Keratinocyte (primary cell): ENCODE data around the gene ARSB. TPM values are rescaled to one million over a fixed set of nuclear protein-coding genes. Genes with fewer than 3 reads are reported as not detected.

Experiments used
- DNase-seq: peaks from one replicate; pipeline ENCODE4 v3.0.0-alpha.2; 2011; ENCODE audit warnings: low read depth, missing footprints, low spot score
- FAIRE-seq: peaks from 2 replicates; lab custom pipeline; 2011; peaks lifted over from hg19 to GRCh38; lab: Jason Lieb, UNC
- H2AFZ ChIP-seq: 2 replicates; pipeline ENCODE4 v1.6.0; 2012; ENCODE audit warnings: low read length, control low read depth, inconsistent platforms; ENCODE audit not compliant: control insufficient read depth
- H3K27ac ChIP-seq: 2 replicates; pipeline ENCODE4 v1.5.1; 2011; ENCODE audit warnings: low read length; ENCODE audit not compliant: control insufficient read depth, insufficient read depth
- H3K27me3 ChIP-seq: 3 replicates; pipeline ENCODE4 v1.6.0; 2011; ENCODE audit warnings: low read length; ENCODE audit not compliant: control insufficient read depth, insufficient read depth; ENCODE audit errors: extremely low read depth
- H3K36me3 ChIP-seq, 2 experiments: 2 replicates in 1 of 2; 3 replicates in 1 of 2; pipeline ENCODE4 v1.5.1; 2011; ENCODE audit warnings: low read length in 2 of 2, mild to moderate bottlenecking in 1 of 2; ENCODE audit not compliant: control insufficient read depth in 2 of 2, insufficient read depth in 2 of 2; ENCODE audit errors: extremely low read depth in 1 of 2
- H3K4me1 ChIP-seq: 3 replicates; pipeline ENCODE4 v1.5.1; 2011; ENCODE audit warnings: low read length; ENCODE audit not compliant: control insufficient read depth, insufficient read depth; ENCODE audit errors: extremely low read depth
- H3K4me2 ChIP-seq: 3 replicates; pipeline ENCODE4 v1.6.0; 2011; ENCODE audit warnings: low read depth, low read length; ENCODE audit not compliant: control insufficient read depth, insufficient read depth; ENCODE audit errors: extremely low read depth
- H3K4me3 ChIP-seq, 3 experiments: fragments of 200-600 bp in 1 of 3; sonication (generic) in 1 of 3; 2 replicates in 2 of 3; 3 replicates in 1 of 3; pipeline ENCODE4 v1.5.1; 2011 to 2016; ENCODE audit warnings: low read length in 3 of 3, mild to moderate bottlenecking in 3 of 3, control low read depth in 2 of 3, inconsistent platforms in 1 of 3, low read depth in 1 of 3, mixed read lengths in 1 of 3, mixed run types in 1 of 3, moderate library complexity in 1 of 3; ENCODE audit not compliant: control insufficient read depth in 2 of 3, insufficient read depth in 2 of 3; ENCODE audit errors: extremely low read depth in 1 of 3
- H3K79me2 ChIP-seq: 2 replicates; pipeline ENCODE4 v1.6.0; 2012; ENCODE audit warnings: low read length; ENCODE audit not compliant: control insufficient read depth, insufficient read depth
- H3K9ac ChIP-seq: 3 replicates; pipeline ENCODE4 v1.6.0; 2011; ENCODE audit warnings: low read length; ENCODE audit not compliant: control insufficient read depth, insufficient read depth; ENCODE audit errors: extremely low read depth
- H3K9me1 ChIP-seq: 3 replicates; pipeline ENCODE4 v1.6.0; 2011; ENCODE audit warnings: low read length; ENCODE audit not compliant: control insufficient read depth, insufficient read depth; ENCODE audit errors: extremely low read depth
- H3K9me3 ChIP-seq: 2 replicates; pipeline ENCODE4 v1.5.1; 2012; ENCODE audit warnings: low read depth, low read length; ENCODE audit not compliant: control insufficient read depth
- H4K20me1 ChIP-seq: 3 replicates; pipeline ENCODE4 v1.6.0; 2011; ENCODE audit warnings: low read length; ENCODE audit not compliant: control insufficient read depth, insufficient read depth; ENCODE audit errors: extremely low read depth
- CTCF ChIP-seq, 3 experiments: IDR thresholded peaks in 1 of 3; conservative IDR thresholded peaks in 1 of 3; optimal IDR thresholded peaks in 1 of 3; 2 replicates in 2 of 3; 3 replicates in 1 of 3; pipeline versions ENCODE3 to v1.5.1; 2011; ENCODE audit warnings: low read length in 3 of 3, mild to moderate bottlenecking in 3 of 3, moderate library complexity in 2 of 3, control low read depth in 1 of 3, inconsistent platforms in 1 of 3; ENCODE audit not compliant: insufficient read depth in 2 of 3; ENCODE audit errors: extremely low read depth in 1 of 3
- EZH2 ChIP-seq: IDR thresholded peaks from one replicate; pipeline ENCODE4 v1.6.1; 2012; ENCODE audit warnings: inconsistent platforms, mild to moderate bottlenecking, low read length, moderate library complexity
- dilution Hi-C: fragments of 300-500 bp; cut with MboI; formaldehyde crosslinking; loops from one replicate; pipeline ENCODE4 v1.7.0; 2020; ENCODE audit warnings: low sequenced_read_pairs; ENCODE audit not compliant: extremely low pct_ligation_motif_present
- polyA plus RNA-seq, 5 experiments: library from polyadenylated mRNA; depleted of rRNA in 3 of 5; stranded (reverse) in 3 of 5; stranded (forward) in 1 of 5; unstranded in 1 of 5; fragments of >200 nt; gene quantifications; 1 replicate in 1 of 5; 2 replicates in 3 of 5; 3 replicates in 1 of 5; pipeline versions ENCODE4 v1.2.1 to v1.2.3, GENCODE V29; 2011 to 2012; ENCODE audit warnings: missing spikeins in 2 of 5, low read depth in 1 of 5, low replicate concordance in 1 of 5

Gene ARSB
- polyA plus RNA-seq, 1 donor (not counting 4 experiments of a cell fraction or from before 2014, with no cell fraction given), result 4.5 TPM

GRCh38 chr5:78795757-78796156, 189.4 kb downstream of the ARSB start:
- TF ChIP-seq EZH2 (no peak), CTCF (optimal IDR thresholded peaks at IDR 0.05 in 1 of 3, IDR thresholded peaks at IDR 0.05 in 1 of 3, conservative IDR thresholded peaks at IDR 0.05 in 1 of 3; ENCODE audit: extremely low read depth in 1 of 3, insufficient read depth in 2 of 3, low read length in 3 of 3) (no peak)
- no peaks in the 10 kb centered on the region for H4K20me1 ChIP-seq
- H3K27me3 ChIP-seq, result no peaks in the 10 kb centered on the region
- H3K9me1 ChIP-seq, result no peaks in the 10 kb centered on the region
- no peaks in the 10 kb centered on the region for H3K79me2 ChIP-seq
- H3K9ac ChIP-seq, result no peak overlapping the region
- no peak for DNase-seq
- H3K4me1 ChIP-seq, result no peaks in the 10 kb centered on the region
- H3K4me3 ChIP-seq, result no peak overlapping the region
- H3K4me2 ChIP-seq, result no peak overlapping the region
- dilution Hi-C loops, result no loop called here
- no peaks in the 10 kb centered on the region for H3K9me3 ChIP-seq
- H3K27ac ChIP-seq, result no peak overlapping the region
- H3K36me3 ChIP-seq, result no peaks in the 10 kb centered on the region
- no peak for FAIRE-seq
- no peak overlapping the region for H2AFZ ChIP-seq

GRCh38 chr5:78794693-78795215, 190.4 kb downstream of the ARSB start:
- FAIRE-seq (no peak), DNase-seq (no peak)
- Histone ChIP-seq H3K4me1 (no peaks in the 10 kb centered on the region), H3K36me3 (no peaks in the 10 kb centered on the region), H3K9me1 (no peaks in the 10 kb centered on the region), H3K27me3 (no peaks in the 10 kb centered on the region), H3K9me3 (no peaks in the 10 kb centered on the region), H3K27ac (no peak overlapping the region), H4K20me1 (no peaks in the 10 kb centered on the region), H3K4me3 (no peak overlapping the region), H2AFZ (no peak overlapping the region), H3K9ac (no peak overlapping the region), H3K79me2 (no peaks in the 10 kb centered on the region), H3K4me2 (no peak overlapping the region)
- dilution Hi-C loops, result no loop called here
- TF ChIP-seq CTCF (optimal IDR thresholded peaks at IDR 0.05 in 1 of 3, IDR thresholded peaks at IDR 0.05 in 1 of 3, conservative IDR thresholded peaks at IDR 0.05 in 1 of 3; ENCODE audit: extremely low read depth in 1 of 3, insufficient read depth in 2 of 3, low read length in 3 of 3) (no peak), EZH2 (no peak)
